ENCODE data around the gene MDH2.

Gene MDH2

GRCh38 chr7:76031964-76032363, 15.9 kb upstream of the MDH2 start:
- H3K9me3 ChIP-seq (ENCODE audit: control insufficient read depth, insufficient read depth, low read length), result no peaks in the 10 kb centered on the region
- no peaks in the 10 kb centered on the region for H3K27me3 ChIP-seq (ENCODE audit: control insufficient read depth, low read length)
- no peaks in the 10 kb centered on the region for H3F3A ChIP-seq (ENCODE audit: control insufficient read depth, insufficient read depth)
- no peak overlapping the region for H3K4me3 ChIP-seq (ENCODE audit: low read length)
- H3K4me1 ChIP-seq (ENCODE audit: control insufficient read depth, low read length), result no peaks in the 10 kb centered on the region
- peaks cover 5% of the 10 kb centered on the region; the same call in 1 of the 2 replicates for H3K36me3 ChIP-seq (ENCODE audit: control insufficient read depth, low read length)
- H3K4me2 ChIP-seq (ENCODE audit: low read length), result no peak overlapping the region
- no peak overlapping the region for H3K27ac ChIP-seq (ENCODE audit: low read depth, low read length)
- no peaks in the 10 kb centered on the region for H3K79me2 ChIP-seq (ENCODE audit: control insufficient read depth, low read length)
- H4K20me1 ChIP-seq (ENCODE audit: control insufficient read depth, insufficient read depth, low read depth, low read length), result no peaks in the 10 kb centered on the region
- no peaks in the 10 kb centered on the region for H3K9me2 ChIP-seq (replicated peaks; ENCODE audit: control insufficient read depth, low read length)
- TF ChIP-seq, protein P1, sequence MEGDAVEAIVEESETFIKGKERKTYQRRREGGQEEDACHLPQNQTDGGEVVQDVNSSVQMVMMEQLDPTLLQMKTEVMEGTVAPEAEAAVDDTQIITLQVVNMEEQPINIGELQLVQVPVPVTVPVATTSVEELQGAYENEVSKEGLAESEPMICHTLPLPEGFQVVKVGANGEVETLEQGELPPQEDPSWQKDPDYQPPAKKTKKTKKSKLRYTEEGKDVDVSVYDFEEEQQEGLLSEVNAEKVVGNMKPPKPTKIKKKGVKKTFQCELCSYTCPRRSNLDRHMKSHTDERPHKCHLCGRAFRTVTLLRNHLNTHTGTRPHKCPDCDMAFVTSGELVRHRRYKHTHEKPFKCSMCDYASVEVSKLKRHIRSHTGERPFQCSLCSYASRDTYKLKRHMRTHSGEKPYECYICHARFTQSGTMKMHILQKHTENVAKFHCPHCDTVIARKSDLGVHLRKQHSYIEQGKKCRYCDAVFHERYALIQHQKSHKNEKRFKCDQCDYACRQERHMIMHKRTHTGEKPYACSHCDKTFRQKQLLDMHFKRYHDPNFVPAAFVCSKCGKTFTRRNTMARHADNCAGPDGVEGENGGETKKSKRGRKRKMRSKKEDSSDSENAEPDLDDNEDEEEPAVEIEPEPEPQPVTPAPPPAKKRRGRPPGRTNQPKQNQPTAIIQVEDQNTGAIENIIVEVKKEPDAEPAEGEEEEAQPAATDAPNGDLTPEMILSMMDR (IDR thresholded peaks at IDR 0.05; ENCODE audit: low read depth, low read length, poor library complexity, severe bottlenecking), result no peak
- no peak for TF ChIP-seq EZH2phosphoT487 (IDR thresholded peaks at IDR 0.05; ENCODE audit: borderline replicate concordance, low read length)

- H3K9me2 ChIP-seq (replicated peaks; ENCODE audit: control insufficient read depth, low read length), result no peaks in the 10 kb centered on the region
- H3K36me3 ChIP-seq (ENCODE audit: control insufficient read depth, low read length), result peaks cover 16% of the 10 kb centered on the region
- no peaks in the 10 kb centered on the region for H3F3A ChIP-seq (ENCODE audit: control insufficient read depth, insufficient read depth)
- no peak overlapping the region for H3K4me3 ChIP-seq (ENCODE audit: low read length)
- no peaks in the 10 kb centered on the region for H3K4me1 ChIP-seq (ENCODE audit: control insufficient read depth, low read length)
- peaks cover 19% of the 10 kb centered on the region for H3K79me2 ChIP-seq (ENCODE audit: control insufficient read depth, low read length)
- TF ChIP-seq, protein P1 (IDR thresholded peaks at IDR 0.05; ENCODE audit: low read depth, low read length, poor library complexity, severe bottlenecking), result no peak
- no peak for TF ChIP-seq EZH2phosphoT487 (IDR thresholded peaks at IDR 0.05; ENCODE audit: borderline replicate concordance, low read length)
- no peaks in the 10 kb centered on the region for H3K27me3 ChIP-seq (ENCODE audit: control insufficient read depth, low read length)
- H3K4me2 ChIP-seq (ENCODE audit: low read length), result no peak overlapping the region
- peaks cover 5% of the 10 kb centered on the region; the same call in 1 of the 2 replicates for H4K20me1 ChIP-seq (ENCODE audit: control insufficient read depth, insufficient read depth, low read depth, low read length)
- no peak overlapping the region for H3K27ac ChIP-seq (ENCODE audit: low read depth, low read length)
- no peaks in the 10 kb centered on the region for H3K9me3 ChIP-seq (ENCODE audit: control insufficient read depth, insufficient read depth, low read length)
These were observed 10.6 kb upstream of the MDH2 start for GRCh38 chr7:76037310-76037709.

DNA sequence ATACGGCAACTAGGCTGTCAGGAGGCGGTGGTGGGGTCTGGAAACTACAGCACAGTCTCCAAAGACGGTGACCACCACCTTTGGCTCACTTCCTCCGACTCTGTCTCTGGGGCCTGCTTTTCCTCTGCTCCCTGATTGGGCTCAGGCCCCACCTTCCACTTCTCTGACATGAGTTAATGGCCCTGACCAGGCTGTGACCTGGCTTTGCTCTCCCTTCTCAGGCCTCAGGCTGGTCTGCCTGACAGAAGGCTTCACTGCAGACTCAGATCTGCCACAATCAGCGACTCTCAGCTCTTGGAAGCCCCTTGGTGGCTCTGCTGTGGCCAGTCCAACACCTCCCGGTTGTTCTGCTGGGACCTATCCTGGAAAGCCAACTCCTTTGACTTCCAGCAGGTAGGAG, 7.8 kb upstream of the MDH2 start:
- Histone ChIP-seq H3K4me2 (ENCODE audit: low read length) (no peak overlapping the region), H3K9me3 (ENCODE audit: control insufficient read depth, insufficient read depth, low read length) (no peaks in the 10 kb centered on the region), H3K4me1 (ENCODE audit: control insufficient read depth, low read length) (peaks cover 6% of the 10 kb centered on the region; the same call in 1 of the 2 replicates), H3K4me3 (ENCODE audit: low read length) (no peak overlapping the region), H4K20me1 (ENCODE audit: control insufficient read depth, insufficient read depth, low read depth, low read length) (peaks cover 8% of the 10 kb centered on the region; the same call in 1 of the 2 replicates), H3K79me2 (ENCODE audit: control insufficient read depth, low read length) (peaks cover 45% of the 10 kb centered on the region), H3F3A (ENCODE audit: control insufficient read depth, insufficient read depth) (no peaks in the 10 kb centered on the region), H3K27ac (ENCODE audit: low read depth, low read length) (no peak overlapping the region), H3K9me2 (replicated peaks; ENCODE audit: control insufficient read depth, low read length) (no peaks in the 10 kb centered on the region), H3K36me3 (ENCODE audit: control insufficient read depth, low read length) (peaks cover 23% of the 10 kb centered on the region), H3K27me3 (ENCODE audit: control insufficient read depth, low read length) (no peaks in the 10 kb centered on the region)
- TF ChIP-seq, protein P1 (IDR thresholded peaks at IDR 0.05; ENCODE audit: low read depth, low read length, poor library complexity, severe bottlenecking), result no peak
- no peak for TF ChIP-seq EZH2phosphoT487 (IDR thresholded peaks at IDR 0.05; ENCODE audit: borderline replicate concordance, low read length)

Measured in DOHH2 (cell line).